Stimulated activated CD8-positive, alpha-beta memory T cell treated with anti-CD3 and anti-CD28 coated beads, Interleukin-15, amount 100 ng/mL, for 48 hours (primary cell): ENCODE measurements around the gene CCDC121.

ENCODE experiments used
- DNase-seq, 2 donors: peaks; one replicate each; pipeline ENCODE4 v3.0.0-alpha.2; 2020; ENCODE audit warnings: low read depth in 2 of 2

Gene CCDC121

DNA sequence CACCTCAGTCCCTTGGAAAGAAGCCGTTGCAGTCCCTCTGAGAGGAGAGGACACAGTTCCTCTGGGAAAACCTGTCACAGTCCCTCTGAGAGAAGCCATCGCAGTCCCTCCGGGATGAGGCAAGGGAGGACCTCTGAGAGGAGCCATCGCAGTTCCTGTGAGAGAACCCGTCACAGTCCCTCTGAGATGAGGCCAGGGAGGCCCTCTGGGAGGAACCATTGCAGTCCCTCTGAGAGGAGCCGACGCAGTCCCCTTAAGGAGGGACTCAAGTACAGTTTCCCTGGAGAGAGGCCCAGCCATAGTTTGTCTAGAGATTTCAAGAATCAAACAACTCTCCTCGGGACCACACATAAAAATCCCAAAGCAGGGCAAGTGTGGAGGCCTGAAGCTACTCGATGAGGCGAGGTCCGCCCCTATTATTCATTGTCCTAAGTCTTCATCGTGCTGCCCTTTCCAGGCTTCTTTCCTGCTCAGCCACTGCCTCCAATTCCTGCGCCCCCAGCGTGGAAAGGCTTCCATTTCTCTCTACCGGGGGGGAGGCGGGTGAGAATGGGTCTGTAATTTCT, 46.6 kb downstream of the CCDC121 start:
- DNase-seq, result no peak

DNA sequence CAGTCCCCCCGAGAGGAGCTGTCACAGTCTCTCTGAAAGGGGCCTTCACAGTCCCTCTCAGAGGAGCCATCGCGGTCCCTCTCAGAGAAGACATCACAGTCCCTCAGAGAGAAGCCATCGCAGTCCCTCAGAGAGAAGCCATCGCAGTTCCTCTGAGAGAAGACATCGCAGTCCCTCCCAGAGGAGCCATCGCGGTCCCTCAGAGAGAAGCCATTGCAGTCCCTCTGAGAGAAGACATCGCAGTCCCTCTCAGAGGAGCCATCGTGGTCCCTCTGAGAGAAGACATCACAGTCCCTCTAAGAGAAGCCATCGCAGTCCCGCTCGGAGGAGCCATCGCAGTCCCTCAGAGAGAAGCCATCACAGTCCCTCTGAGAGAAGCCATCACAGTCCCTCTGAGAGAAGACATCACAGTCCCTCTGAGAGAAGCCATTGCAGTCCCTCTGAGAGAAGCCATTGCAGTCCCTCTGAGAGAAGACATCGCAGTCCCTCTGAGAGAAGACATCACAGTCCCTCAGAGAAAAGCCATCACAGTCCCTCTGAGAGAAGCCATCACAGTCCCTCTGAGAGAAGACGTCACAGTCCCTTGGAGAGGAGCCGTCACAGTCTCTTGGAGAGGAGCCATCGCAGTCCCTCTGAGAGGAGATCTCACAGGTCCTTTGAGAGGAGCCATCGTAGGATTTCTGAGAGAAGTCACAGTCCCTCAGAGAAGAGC, 47.2 kb downstream of the CCDC121 start:
- no peak for DNase-seq
